Measurements from ENCODE around the gene CELA3A.
"Not testable (repeated sequence)": the region's sequence is repeated elsewhere in the genome, so short reads cannot be mapped to it uniquely, and the experiment has no call there.

Gene CELA3A

DNA sequence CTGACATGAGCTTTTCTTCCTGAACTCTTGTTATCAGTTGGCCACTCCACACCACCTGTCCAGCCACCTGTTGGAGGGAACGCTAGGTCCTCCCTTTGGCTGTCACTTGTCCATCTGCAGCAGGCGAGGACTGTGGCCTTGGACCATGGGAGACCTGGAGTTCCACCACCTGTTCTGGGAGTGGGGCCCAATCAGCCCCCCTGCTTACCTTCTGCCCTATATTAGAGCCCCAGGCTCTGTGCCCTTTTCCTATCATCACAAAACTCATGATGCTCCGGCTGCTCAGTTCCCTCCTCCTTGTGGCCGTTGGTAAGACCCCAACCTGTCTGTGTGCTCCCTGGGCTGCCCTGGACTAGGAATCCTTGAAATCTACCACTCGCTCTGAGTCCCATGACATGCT lies at the start of gene CELA3A:
Gene CELA3A, plus strand, starts transcription at position 249 of the 400 bp plus-strand sequence. Its CDS starts 18 bp downstream, at position 267.
- DNase-seq: no peak

DNA sequence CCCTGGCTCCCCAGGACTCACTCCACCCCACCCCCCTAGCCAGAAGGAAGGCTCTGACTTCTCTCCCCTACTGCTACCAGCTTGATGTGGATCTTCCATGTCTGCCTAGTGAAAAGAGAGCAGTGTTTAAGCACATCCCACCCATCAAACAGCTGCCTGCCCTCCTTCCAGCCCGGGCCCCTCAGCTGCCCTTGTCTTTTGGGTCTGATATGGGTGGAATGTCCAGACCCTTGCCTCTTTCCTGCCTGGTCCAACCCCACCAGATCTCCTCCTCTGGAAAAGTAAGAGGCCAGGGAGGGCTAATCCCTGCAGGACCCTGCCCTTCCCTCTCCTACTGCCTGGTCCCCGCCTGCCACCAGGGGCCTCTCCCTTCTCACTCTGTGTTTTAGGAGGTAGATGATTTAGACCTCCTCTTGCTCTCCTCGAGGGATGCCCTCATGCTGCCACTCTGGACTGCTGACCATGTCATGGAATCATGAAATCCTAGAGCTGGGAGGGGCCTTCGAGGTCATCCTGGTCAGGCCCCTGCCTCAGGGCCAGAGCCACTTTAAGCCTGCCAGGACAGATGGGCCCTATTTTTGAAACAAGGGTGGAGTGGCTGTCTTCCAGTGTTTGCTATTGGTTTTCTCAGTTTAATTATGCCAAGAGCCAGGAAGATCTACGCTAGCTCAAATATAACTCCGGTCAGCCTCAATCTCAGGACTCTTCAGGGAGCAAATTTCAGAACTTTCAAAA lies 48.5 kb upstream of the CELA3A start:
- no peak for DNase-seq

- no peak for DNase-seq
Measured at GRCh38 chr1:21955058-21955457, 46.4 kb upstream of the CELA3A start.

DNA sequence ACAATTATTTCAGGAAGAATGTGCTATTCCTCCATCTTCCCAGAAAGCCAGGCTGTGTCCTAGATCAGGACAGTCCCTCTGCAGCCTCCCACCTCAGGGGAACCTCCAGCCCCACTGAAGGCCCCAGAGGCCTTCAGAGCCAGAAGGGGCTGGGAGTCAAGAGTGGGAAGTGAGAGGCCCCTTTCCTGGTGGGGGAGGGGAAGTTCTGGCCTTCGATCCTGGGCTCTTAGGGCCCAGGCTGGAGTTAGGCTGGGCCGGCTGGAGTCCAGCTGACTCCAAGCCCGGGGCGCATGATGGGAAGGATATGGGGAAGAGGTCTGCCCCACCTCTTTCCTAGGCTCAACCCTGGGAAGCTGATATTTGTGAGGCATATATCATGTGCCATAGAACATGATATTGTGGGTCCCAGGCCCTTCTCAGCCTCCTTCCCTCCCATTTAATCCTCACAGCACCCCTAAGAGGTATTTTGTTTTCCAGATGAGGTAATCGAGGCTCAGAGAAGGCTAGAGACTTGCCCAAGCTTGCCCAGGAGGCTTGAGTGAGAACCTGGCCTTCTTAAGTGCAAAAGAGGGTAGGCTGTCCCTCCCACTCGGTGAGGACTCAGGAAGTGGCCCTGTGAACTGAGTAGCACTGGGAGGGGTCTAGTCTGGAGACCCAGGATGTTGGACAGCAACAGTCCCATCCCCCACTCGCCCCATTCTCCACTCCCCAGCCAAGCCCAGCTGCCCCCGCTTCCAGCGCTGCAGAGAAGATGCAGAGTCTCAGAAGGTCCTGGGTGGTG lies 45.8 kb upstream of the CELA3A start:
- DNase-seq: no peak

DNA sequence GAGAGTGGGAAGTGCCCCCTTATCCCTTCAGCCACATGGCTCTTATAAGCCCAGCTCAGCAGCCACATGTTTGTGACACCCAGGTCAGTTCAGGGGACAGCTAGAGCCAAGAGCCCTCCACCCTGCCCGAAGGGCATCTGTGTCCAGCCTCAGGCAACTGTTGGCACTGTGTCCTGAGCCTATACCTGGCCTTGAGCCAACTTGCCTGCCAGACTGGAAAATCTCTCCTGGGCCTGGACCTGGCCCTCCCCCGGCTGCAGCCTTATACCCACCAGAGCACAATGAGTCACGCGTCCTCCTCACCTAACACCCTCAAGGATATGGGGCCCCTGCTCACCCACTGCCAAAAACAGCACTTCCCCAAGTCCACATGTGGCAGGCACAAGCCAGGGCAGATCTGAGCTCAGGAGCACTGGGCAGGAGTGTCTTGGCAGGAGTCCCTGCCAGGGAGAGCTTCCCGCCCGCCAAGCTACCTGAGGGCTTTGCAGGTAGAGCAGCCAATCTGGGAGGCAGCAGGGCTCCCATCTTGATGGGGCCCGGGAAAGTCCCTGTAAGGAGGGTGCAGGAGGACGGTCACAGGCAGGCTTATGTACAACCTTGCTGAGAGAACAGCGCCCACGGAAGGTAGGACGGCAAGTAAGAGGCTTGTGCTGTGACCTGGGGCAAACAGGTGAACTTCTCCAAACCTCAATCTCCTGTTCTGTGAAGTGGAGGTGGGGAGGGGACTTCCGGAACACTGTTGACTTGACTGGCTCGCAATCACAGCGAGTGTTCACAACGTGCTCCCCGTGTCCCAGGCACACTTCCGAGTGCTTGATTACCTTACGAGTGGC lies 44.5 kb upstream of the CELA3A start:
- DNase-seq: no peak

- no peak for DNase-seq
Measured at GRCh38 chr1:21961337-21961736, 40.1 kb upstream of the CELA3A start.

DNA sequence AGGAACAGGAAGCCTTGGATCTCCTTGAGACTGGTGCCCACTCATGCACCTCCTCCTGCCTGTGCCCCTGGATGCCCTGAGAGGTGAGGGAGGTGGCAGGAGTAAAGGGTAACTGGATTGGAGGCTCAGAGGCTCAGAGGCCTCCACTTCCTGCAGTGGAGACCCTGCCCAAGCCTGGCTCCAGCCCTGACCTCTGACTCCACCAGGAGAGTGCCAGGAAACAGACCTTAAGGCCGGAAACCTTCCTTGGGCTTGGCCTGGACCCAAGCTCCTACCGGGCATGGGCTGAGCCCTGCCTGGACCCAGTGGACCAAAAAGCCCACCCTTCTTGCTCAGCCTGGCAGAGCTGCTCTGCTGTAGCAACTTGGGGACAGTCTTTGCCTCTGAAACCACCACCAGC lies 39.7 kb upstream of the CELA3A start:
- no peak for DNase-seq

GRCh38 chr1:21963477-21964217 lies 37.8 kb upstream of the CELA3A start:
- DNase-seq: peak; percentile 9 to 49

- no peak for DNase-seq
Measured at GRCh38 chr1:21966247-21967000, 35.0 kb upstream of the CELA3A start.

DNA sequence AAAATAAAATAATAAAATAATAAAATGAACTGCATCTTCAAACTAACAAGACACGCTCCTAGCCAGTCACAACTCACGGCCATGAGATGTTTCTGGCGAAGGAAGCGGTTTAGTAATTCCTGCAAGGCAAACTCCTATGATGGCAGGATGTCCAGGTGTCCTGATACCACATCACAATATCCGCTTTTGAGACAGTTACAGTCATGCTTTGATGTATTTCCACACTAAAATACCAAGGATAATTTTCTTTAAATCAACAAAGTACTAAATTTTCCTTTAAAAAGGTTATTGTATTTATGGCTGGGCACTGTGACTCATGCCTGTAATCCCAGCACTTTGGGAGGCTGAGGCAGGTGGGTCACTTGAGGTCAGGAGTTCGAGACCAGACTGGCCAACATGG lies 34.2 kb upstream of the CELA3A start:
- DNase-seq: not testable (repeated sequence)

- not testable (repeated sequence) for DNase-seq
Measured at GRCh38 chr1:21969066-21969465, 32.4 kb upstream of the CELA3A start.

GRCh38 chr1:21970523-21970922 lies 30.9 kb upstream of the CELA3A start:
- not testable (repeated sequence) for DNase-seq

GRCh38 chr1:21972973-21973441 lies 28.4 kb upstream of the CELA3A start:
- DNase-seq: not testable (repeated sequence)

DNA sequence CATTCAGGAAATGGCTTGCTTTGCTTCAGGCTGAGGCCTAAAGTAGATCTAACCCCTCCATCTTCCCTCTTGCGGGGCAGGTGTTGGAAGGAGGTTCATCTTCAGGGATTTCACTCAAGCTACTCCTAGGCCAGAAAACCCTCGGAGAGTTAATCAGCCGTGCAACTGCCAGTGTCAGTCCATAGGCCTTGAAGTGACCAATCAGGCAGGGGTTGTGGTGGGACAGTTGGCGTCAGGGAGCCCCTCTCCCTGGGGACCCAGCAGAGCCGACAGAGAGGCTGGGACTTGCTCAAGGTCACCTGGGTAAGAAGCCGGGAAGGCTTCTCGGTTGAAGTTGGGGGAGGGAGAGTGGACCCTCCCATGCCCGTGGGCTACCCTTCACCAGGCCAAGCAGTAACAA lies 27.5 kb upstream of the CELA3A start:
- not testable (repeated sequence) for DNase-seq

- not testable (repeated sequence) for DNase-seq
Measured at GRCh38 chr1:21974699-21975098, 26.8 kb upstream of the CELA3A start.

DNA sequence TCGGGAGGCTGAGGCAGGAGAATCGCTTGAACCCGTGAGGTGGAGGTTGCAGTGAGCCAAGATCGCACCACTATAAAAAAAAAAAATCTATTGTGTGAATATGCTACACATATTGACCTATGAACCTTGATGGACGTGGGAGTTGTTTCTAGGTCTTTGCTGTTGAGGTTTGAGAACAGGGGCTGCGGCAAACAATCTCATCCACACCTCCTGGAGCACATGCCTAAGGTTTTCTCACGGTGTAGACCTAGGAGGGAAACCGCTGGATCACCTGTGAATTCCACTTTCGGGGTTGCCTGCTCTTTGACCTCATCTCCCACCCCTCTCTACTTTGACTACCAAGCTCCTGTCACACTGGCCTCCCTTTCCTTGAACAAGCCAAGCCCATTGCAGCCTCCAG lies 26.2 kb upstream of the CELA3A start:
- DNase-seq: not testable (repeated sequence)

GRCh38 chr1:21976703-21977239 lies 24.7 kb upstream of the CELA3A start, which contains the start of gene CELA3B:
Gene CELA3B, plus strand, starts transcription at chr1:21977022. Its CDS starts 18 bp downstream, at chr1:21977040.
- not testable (repeated sequence) for DNase-seq

GRCh38 chr1:21978209-21978608 lies 23.2 kb upstream of the CELA3A start:
- DNase-seq: not testable (repeated sequence)

GRCh38 chr1:21980515-21981220 lies 20.8 kb upstream of the CELA3A start:
- DNase-seq: not testable (repeated sequence)

GRCh38 chr1:21981253-21981652 lies 20.2 kb upstream of the CELA3A start:
- DNase-seq: not testable (repeated sequence)
